Measurements from ENCODE around the gene SNAPIN. TPM values are rescaled to one million over a fixed set of nuclear protein-coding genes. Genes with fewer than 3 reads are reported as not detected.

SNAPIN gene
- total and polyA plus RNA-seq, 9 of the 15 experiments (the other 6 are each of a cell fraction or from before 2014, with no cell fraction given), result 11.2 to 43.9 (median 32.3) TPM

DNA sequence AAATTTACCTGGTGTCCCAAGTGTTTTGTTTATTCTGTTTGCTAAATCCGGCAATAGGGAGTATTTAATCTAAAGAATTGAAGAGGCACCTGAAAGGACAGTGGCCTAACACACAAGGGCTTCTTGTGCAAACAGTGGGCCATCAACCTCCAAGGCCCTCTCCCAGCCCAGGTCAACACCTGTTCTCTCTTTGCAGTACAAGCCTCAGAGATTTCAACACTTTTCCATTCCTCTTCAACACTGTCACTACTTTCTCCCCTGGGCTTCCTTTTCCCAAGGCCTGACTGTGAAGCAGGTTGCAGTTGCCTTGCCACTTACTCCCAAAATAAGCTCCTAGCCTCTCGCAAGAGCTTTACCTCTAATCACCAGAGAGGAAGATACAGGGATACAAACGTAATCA, 3.2 kb upstream of the SNAPIN start (continued):
- TF ChIP-seq, protein P1, sequence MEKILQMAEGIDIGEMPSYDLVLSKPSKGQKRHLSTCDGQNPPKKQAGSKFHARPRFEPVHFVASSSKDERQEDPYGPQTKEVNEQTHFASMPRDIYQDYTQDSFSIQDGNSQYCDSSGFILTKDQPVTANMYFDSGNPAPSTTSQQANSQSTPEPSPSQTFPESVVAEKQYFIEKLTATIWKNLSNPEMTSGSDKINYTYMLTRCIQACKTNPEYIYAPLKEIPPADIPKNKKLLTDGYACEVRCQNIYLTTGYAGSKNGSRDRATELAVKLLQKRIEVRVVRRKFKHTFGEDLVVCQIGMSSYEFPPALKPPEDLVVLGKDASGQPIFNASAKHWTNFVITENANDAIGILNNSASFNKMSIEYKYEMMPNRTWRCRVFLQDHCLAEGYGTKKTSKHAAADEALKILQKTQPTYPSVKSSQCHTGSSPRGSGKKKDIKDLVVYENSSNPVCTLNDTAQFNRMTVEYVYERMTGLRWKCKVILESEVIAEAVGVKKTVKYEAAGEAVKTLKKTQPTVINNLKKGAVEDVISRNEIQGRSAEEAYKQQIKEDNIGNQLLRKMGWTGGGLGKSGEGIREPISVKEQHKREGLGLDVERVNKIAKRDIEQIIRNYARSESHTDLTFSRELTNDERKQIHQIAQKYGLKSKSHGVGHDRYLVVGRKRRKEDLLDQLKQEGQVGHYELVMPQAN (IDR thresholded peaks at IDR 0.05; ENCODE audit: borderline replicate concordance), result no peak
- TF ChIP-seq BCL6 (CRISPR knock-in tag; IDR thresholded peaks at IDR 0.05) (no peak), SP1 (CRISPR knock-in tag; IDR thresholded peaks at IDR 0.05) (no peak), HDAC8 (tag; IDR thresholded peaks at IDR 0.05) (no peak)
- TF ChIP-seq, protein P2, sequence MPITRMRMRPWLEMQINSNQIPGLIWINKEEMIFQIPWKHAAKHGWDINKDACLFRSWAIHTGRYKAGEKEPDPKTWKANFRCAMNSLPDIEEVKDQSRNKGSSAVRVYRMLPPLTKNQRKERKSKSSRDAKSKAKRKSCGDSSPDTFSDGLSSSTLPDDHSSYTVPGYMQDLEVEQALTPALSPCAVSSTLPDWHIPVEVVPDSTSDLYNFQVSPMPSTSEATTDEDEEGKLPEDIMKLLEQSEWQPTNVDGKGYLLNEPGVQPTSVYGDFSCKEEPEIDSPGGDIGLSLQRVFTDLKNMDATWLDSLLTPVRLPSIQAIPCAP (CRISPR knock-in tag; IDR thresholded peaks at IDR 0.05; ENCODE audit: borderline replicate concordance), result no peak

DNA sequence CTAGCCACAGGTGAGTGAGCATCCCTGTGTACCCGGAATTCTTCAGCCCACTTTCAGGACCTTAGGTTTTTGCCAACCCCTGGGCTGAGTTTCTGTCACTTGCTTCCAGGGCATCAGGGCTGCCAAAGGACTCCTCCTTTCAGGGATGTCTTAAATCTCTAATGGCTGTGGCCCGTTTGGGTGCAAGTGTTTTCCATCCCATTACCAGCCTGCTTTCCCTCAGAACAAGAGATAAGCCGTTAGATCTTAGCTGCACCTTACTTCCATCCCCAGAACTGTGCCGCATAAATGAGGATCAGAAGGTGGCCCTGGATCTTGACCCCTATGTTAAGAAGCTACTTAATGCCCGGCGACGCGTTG, 652 bp downstream of the SNAPIN start:
- ChIA-PET POLR2A (interaction anchor here (0.7 to 6.1 kb wide), 12 partner anchors 10 to 326 kb away, joined by 3 to 51 read pairs (median 4); partner anchors contain the start of genes CHTOP, ILF2, S100A13 and SLC39A1), CTCF (ENCODE audit: low intra/inter-chr PET ratio) (no interaction called here)
- in situ Hi-C loops (cut with MboI), result no loop called here
- peak overlapping the region; percentile 93 for H3K4me2 ChIP-seq (ENCODE audit: insufficient read depth, low read length)
- 18% methylated on average over 8 of the region's 8 CpGs for WGBS (ENCODE audit: insufficient coverage, low coverage, missing lambda C conversion rate)
- peaks cover 37% of the 10 kb centered on the region for H3K36me3 ChIP-seq (ENCODE audit: control insufficient read depth, insufficient read depth, low read length)
- peaks cover 3 to 16% of the 10 kb centered on the region in 2 experiments; a peak in 4 of 5 replicates for H3K4me1 ChIP-seq (replicated peaks in 1 of 2; ENCODE audit: control insufficient read depth in 2 of 2, insufficient read depth in 2 of 2, low read length in 2 of 2)
- peak overlapping the region; percentile 86; the same call in 2 of the 3 replicates for H3K27ac ChIP-seq (ENCODE audit: extremely low read depth, low read depth, low read length)
- H3K27me3 ChIP-seq (ENCODE audit: control insufficient read depth in 2 of 2, insufficient read depth in 2 of 2, low read length in 2 of 2), result no peaks in the 10 kb centered on the region
- 0 out of 2 replicates have a peak overlapping the region, but pooled peaks have one; percentile 100 for H2AFZ ChIP-seq (ENCODE audit: low read depth, low read length)
- peaks cover 13% of the 10 kb centered on the region for H3K79me2 ChIP-seq (ENCODE audit: control insufficient read depth, insufficient read depth, low read length)
- no peak for FAIRE-seq
- H4K20me1 ChIP-seq (replicated peaks; ENCODE audit: control insufficient read depth, insufficient read depth, low read length), result no peaks in the 10 kb centered on the region
- BruUV-seq (replicated peaks), result TSS peak; percentile 75
- no peaks in the 10 kb centered on the region for H3K9me1 ChIP-seq (ENCODE audit: control insufficient read depth, insufficient read depth, low read length)
- no peaks in the 10 kb centered on the region for H3K9me3 ChIP-seq (replicated peaks; ENCODE audit: control insufficient read depth, insufficient read depth, low read depth, low read length)
- peak overlapping the region; percentile 98 for H3K4me3 ChIP-seq
- intact Hi-C loops (cut with micrococcal nuclease), result no loop called here
- H3K9ac ChIP-seq (ENCODE audit: insufficient read depth in 1 of 2, low read depth in 2 of 2, low read length in 2 of 2), result peak overlapping the region; percentile 81 to 92; a peak in 3 of 4 replicates
- no peak for DNase-seq (ENCODE audit: extremely low read depth in 1 of 4, low spot score in 3 of 4)
- no peak for ATAC-seq
- no peak for TF ChIP-seq SMARCC2 (IDR thresholded peaks at IDR 0.05; ENCODE audit: low read depth)
- no peak for TF ChIP-seq SMARCA4 (IDR thresholded peaks at IDR 0.05)
- no peak for TF ChIP-seq JUND (IDR thresholded peaks at IDR 0.05; ENCODE audit: borderline replicate concordance, low read depth, low read length)
- TF ChIP-seq JUND (tag; IDR thresholded peaks at IDR 0.05; ENCODE audit: borderline replicate concordance, low read depth, low read length), result no peak
- TF ChIP-seq, protein P3, sequence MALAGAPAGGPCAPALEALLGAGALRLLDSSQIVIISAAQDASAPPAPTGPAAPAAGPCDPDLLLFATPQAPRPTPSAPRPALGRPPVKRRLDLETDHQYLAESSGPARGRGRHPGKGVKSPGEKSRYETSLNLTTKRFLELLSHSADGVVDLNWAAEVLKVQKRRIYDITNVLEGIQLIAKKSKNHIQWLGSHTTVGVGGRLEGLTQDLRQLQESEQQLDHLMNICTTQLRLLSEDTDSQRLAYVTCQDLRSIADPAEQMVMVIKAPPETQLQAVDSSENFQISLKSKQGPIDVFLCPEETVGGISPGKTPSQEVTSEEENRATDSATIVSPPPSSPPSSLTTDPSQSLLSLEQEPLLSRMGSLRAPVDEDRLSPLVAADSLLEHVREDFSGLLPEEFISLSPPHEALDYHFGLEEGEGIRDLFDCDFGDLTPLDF (CRISPR knock-in tag; IDR thresholded peaks at IDR 0.05), result no peak
- TF ChIP-seq L3MBTL2 (IDR thresholded peaks at IDR 0.05), result no peak
- TF ChIP-seq, protein P4, sequence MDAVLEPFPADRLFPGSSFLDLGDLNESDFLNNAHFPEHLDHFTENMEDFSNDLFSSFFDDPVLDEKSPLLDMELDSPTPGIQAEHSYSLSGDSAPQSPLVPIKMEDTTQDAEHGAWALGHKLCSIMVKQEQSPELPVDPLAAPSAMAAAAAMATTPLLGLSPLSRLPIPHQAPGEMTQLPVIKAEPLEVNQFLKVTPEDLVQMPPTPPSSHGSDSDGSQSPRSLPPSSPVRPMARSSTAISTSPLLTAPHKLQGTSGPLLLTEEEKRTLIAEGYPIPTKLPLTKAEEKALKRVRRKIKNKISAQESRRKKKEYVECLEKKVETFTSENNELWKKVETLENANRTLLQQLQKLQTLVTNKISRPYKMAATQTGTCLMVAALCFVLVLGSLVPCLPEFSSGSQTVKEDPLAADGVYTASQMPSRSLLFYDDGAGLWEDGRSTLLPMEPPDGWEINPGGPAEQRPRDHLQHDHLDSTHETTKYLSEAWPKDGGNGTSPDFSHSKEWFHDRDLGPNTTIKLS (IDR thresholded peaks at IDR 0.05; ENCODE audit: borderline replicate concordance, low read depth), result no peak
- no peak for TF ChIP-seq ELF1 (tag; IDR thresholded peaks at IDR 0.05)
- TF ChIP-seq, protein P5, sequence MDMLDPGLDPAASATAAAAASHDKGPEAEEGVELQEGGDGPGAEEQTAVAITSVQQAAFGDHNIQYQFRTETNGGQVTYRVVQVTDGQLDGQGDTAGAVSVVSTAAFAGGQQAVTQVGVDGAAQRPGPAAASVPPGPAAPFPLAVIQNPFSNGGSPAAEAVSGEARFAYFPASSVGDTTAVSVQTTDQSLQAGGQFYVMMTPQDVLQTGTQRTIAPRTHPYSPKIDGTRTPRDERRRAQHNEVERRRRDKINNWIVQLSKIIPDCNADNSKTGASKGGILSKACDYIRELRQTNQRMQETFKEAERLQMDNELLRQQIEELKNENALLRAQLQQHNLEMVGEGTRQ (CRISPR knock-in tag; IDR thresholded peaks at IDR 0.05), result no peak
- TF ChIP-seq MXI1 (IDR thresholded peaks at IDR 0.05; ENCODE audit: low read depth, low read length), result no peak

Data from K562 (cell line).